WTC11 (cell line): ENCODE data around the gene INSYN1.

Experiments used
- ATF2 ChIP-seq: sonication (generic); formaldehyde crosslinking; IDR thresholded peaks from 2 replicates; pipeline ENCODE4 v1.8.1; 2022; ENCODE audit warnings: low read depth, missing genetic modification reagents, borderline replicate concordance
- CTCF ChIP-seq: fragments of 200-600 bp; IDR thresholded peaks from 2 replicates; pipeline ENCODE4 v1.8.0; 2022; ENCODE audit warnings: antibody characterized with exemption
- ELF4 ChIP-seq: sonication (generic); formaldehyde crosslinking; IDR thresholded peaks from 2 replicates; pipeline ENCODE4 v1.8.1; 2022; ENCODE audit warnings: low read depth, mild to moderate bottlenecking, moderate library complexity, missing genetic modification reagents
- ETV6 ChIP-seq: sonication (generic); formaldehyde crosslinking; IDR thresholded peaks from 2 replicates; pipeline ENCODE4 v1.8.1; 2022; ENCODE audit warnings: mild to moderate bottlenecking, missing genetic modification reagents
- FOXJ3 ChIP-seq: sonication (generic); formaldehyde crosslinking; IDR thresholded peaks from 2 replicates; pipeline ENCODE4 v1.9.0; 2021; ENCODE audit warnings: missing genetic modification reagents, mild to moderate bottlenecking, borderline replicate concordance
- JUN ChIP-seq: sonication (generic); formaldehyde crosslinking; IDR thresholded peaks from 2 replicates; pipeline ENCODE4 v1.8.0; 2023; ENCODE audit warnings: mild to moderate bottlenecking, missing genetic modification reagents
- MAX ChIP-seq: sonication (generic); formaldehyde crosslinking; IDR thresholded peaks from 2 replicates; pipeline ENCODE4 v1.8.0; 2022; ENCODE audit warnings: mild to moderate bottlenecking, missing genetic modification reagents
- PREB ChIP-seq: sonication (generic); formaldehyde crosslinking; IDR thresholded peaks from 2 replicates; pipeline ENCODE4 v1.8.1; 2022; ENCODE audit warnings: mild to moderate bottlenecking, missing genetic modification reagents, moderate library complexity, borderline replicate concordance
- ZNF138 ChIP-seq: sonication (generic); formaldehyde crosslinking; conservative IDR thresholded peaks from 2 replicates; pipeline ENCODE4 v1.8.1; 2022; ENCODE audit warnings: mild to moderate bottlenecking, moderate library complexity, missing genetic modification reagents
- ZNF281 ChIP-seq: sonication (generic); formaldehyde crosslinking; IDR thresholded peaks from 2 replicates; pipeline ENCODE4 v1.8.0; 2023; ENCODE audit warnings: mild to moderate bottlenecking, missing genetic modification reagents
- ZNF423 ChIP-seq: fragments of 250-450 bp; sonication (Bioruptor Pico); IDR thresholded peaks from 2 replicates; pipeline ENCODE4 v2.1.2; 2022; ENCODE audit warnings: mild to moderate bottlenecking, moderate library complexity
- ZSCAN18 ChIP-seq: fragments of 250-450 bp; sonication (Bioruptor Pico); IDR thresholded peaks from 2 replicates; pipeline ENCODE4 v2.1.2; 2022; ENCODE audit warnings: mild to moderate bottlenecking, moderate library complexity

- no peak for TF ChIP-seq ZNF423
- TF ChIP-seq ETV6 (CRISPR knock-in tag): no peak
- no peak for TF ChIP-seq JUN (CRISPR knock-in tag)
- no peak for TF ChIP-seq ZNF138 (CRISPR knock-in tag)
- no peak for TF ChIP-seq ATF2 (CRISPR knock-in tag)
- TF ChIP-seq PREB (CRISPR knock-in tag): no peak
- no peak for TF ChIP-seq ELF4 (CRISPR knock-in tag)
- TF ChIP-seq ZNF281: no peak
- no peak for TF ChIP-seq CTCF
- TF ChIP-seq MAX (CRISPR knock-in tag): no peak
- no peak for TF ChIP-seq FOXJ3 (CRISPR knock-in tag)
- TF ChIP-seq ZSCAN18: no peak
Measured at GRCh38 chr15:73782344-73782959, 29.3 kb upstream of the INSYN1 start.
